ENCODE measurements around the gene TMEM184C.

- TF ChIP-seq, protein P1, sequence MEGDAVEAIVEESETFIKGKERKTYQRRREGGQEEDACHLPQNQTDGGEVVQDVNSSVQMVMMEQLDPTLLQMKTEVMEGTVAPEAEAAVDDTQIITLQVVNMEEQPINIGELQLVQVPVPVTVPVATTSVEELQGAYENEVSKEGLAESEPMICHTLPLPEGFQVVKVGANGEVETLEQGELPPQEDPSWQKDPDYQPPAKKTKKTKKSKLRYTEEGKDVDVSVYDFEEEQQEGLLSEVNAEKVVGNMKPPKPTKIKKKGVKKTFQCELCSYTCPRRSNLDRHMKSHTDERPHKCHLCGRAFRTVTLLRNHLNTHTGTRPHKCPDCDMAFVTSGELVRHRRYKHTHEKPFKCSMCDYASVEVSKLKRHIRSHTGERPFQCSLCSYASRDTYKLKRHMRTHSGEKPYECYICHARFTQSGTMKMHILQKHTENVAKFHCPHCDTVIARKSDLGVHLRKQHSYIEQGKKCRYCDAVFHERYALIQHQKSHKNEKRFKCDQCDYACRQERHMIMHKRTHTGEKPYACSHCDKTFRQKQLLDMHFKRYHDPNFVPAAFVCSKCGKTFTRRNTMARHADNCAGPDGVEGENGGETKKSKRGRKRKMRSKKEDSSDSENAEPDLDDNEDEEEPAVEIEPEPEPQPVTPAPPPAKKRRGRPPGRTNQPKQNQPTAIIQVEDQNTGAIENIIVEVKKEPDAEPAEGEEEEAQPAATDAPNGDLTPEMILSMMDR (conservative IDR thresholded peaks at IDR 0.05 in 1 of 2, IDR thresholded peaks at IDR 0.05 in 1 of 2; ENCODE audit: low read depth in 1 of 2, low read length in 2 of 2): no peak
- no peak for TF ChIP-seq EZH2 (IDR thresholded peaks at IDR 0.05; ENCODE audit: low read length, missing control alignments)
Measured at GRCh38 chr4:147581606-147582350, 35.4 kb upstream of the TMEM184C start.
